A549 (cell line): ENCODE measurements around the gene GTF2IRD1.

Experiments used
- RAD21 ChIP-seq, 2 experiments: fragments of >200 bp in 1 of 2; sonication (Bioruptor Twin) in 1 of 2; formaldehyde crosslinking in 1 of 2; IDR thresholded peaks in 1 of 2; conservative IDR thresholded peaks in 1 of 2; 2 replicates in 1 of 2; 3 replicates in 1 of 2; pipeline ENCODE4 v1.6.1; 2012 to 2018; ENCODE audit warnings: inconsistent platforms in 1 of 2
- RFX5 ChIP-seq: fragments of 450-650 bp; IDR thresholded peaks from 2 replicates; pipeline ENCODE4 v1.7.1; 2014; ENCODE audit warnings: antibody characterized with exemption, mild to moderate bottlenecking, moderate library complexity
- TF ChIP-seq, protein P1 (sequence below): fragments of >200 bp; sonication (Bioruptor Twin); formaldehyde crosslinking; IDR thresholded peaks from 3 replicates; pipeline ENCODE4 v1.5.1; 2016

DNA sequence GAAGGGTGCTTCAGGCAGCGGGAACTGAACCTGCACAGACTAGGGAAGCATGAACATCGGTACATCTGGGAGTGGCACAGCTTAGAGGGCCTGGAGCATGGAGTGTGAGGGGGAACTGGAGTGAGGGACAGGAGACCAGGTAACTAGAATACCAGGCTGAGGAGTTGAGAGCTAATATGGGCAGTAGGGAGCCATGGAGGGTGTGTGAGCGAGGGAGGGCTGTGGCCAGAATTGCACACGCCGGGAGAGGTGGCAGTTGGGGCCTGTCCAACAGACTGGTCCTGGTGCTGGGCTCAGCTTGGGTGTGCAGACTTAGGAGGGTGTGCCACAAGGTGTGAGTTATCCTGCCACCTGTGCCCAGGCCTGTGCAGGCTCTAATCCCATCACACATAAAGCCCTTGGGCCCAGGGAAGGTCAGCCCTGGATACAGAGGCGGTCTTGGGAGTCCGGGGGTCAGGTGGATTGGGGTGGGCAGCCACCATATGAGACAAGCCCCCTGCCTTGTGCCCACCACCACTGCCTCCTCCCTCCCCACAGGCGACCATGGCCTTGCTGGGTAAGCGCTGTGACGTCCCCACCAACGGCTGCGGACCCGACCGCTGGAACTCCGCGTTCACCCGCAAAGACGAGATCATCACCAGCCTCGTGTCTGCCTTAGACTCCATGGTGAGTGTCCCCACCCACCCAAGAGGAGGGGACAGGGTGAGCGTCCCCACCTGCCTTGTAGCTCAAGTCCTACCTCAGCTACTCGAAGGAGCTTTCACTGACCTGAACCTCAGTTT is 54.0 kb downstream of the GTF2IRD1 start:
- TF ChIP-seq RFX5 = no peak
- TF ChIP-seq, protein P1, sequence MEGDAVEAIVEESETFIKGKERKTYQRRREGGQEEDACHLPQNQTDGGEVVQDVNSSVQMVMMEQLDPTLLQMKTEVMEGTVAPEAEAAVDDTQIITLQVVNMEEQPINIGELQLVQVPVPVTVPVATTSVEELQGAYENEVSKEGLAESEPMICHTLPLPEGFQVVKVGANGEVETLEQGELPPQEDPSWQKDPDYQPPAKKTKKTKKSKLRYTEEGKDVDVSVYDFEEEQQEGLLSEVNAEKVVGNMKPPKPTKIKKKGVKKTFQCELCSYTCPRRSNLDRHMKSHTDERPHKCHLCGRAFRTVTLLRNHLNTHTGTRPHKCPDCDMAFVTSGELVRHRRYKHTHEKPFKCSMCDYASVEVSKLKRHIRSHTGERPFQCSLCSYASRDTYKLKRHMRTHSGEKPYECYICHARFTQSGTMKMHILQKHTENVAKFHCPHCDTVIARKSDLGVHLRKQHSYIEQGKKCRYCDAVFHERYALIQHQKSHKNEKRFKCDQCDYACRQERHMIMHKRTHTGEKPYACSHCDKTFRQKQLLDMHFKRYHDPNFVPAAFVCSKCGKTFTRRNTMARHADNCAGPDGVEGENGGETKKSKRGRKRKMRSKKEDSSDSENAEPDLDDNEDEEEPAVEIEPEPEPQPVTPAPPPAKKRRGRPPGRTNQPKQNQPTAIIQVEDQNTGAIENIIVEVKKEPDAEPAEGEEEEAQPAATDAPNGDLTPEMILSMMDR = no peak
- no peak for TF ChIP-seq RAD21 (conservative IDR thresholded peaks at IDR 0.05 in 1 of 2, IDR thresholded peaks at IDR 0.05 in 1 of 2)
